ENCODE results near the gene FAM114A1.
A peak's percentile ranks its signal among the peaks of the same experiment; 100 is the strongest.

The FAM114A1 gene

DNA sequence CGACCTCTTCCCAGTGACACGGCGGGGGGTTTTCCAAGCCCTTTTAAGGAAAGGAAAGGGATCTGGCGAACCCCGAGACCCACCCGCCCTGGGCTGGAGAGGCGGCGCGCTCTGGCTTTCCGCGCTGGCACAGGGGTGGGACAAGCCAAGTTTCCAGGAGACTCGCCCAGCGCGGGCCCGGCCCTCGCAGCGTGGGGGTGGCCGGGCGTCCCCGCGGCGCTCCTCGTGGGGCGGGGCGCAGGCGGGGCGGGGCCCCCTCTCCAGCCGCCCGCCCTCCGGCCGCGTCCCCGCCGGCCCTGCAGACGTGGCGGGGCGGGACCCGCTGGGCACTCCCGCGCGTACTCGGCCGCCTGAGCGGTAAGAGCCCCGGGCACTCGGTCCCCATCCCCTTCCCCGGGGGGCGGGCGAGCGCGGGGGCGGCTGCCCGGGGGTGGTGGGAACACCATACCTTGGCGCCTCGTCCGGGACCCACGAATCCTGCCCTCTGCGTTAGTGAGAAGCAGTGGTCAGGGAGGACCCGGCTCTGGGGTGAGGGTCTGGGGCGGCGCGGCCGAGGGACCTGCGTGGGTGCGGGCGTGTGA is at the start of gene FAM114A1:
Gene FAM114A1, plus strand, starts transcription at position 329 of the 581 bp plus-strand sequence. CDS start 10,273 bp downstream, outside the sequence.
- H3K27ac Mint-ChIP-seq: peak within 1 kb of the TSS; percentile 68
- no peaks in the 10 kb centered on the region for H3K9me3 Mint-ChIP-seq
- H3K4me3 Mint-ChIP-seq: peak within 1 kb of the TSS; percentile 82
- H3K27me3 Mint-ChIP-seq: peaks cover 14% of the 10 kb centered on the region
- peaks cover 26% of the 10 kb centered on the region for H3K4me1 Mint-ChIP-seq
- no peaks in the 10 kb centered on the region for H3K36me3 Mint-ChIP-seq

DNA sequence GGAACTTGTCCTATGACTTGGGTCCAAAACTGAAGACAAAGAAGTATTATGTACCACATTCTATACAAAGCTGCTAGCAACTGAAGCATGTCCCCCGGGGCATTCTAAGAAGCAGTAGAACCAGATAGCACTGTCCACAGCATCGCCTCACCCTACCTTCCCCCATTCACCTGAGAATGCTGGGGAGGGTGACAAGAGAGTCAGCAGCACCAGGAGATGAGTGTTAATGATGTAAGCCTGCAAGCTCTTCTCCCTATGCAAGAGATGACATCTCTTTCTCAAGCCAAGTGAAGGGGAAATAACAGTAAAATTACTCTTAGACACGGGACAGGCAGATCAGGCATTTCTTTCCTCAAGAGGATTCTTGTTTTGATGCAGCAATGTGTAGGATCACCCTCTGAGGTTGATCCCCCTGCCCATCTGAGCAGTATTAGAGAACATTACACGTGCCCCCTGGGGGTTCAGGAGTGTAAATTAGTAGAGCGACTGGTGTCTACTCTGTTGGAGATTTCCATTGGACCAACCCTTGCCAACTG is 49.1 kb upstream of the FAM114A1 start:
- no peak overlapping the region for H3K27ac Mint-ChIP-seq
- peaks cover 7% of the 10 kb centered on the region for H3K36me3 Mint-ChIP-seq
- no peak overlapping the region for H3K4me3 Mint-ChIP-seq
- H3K9me3 Mint-ChIP-seq: peaks cover 13% of the 10 kb centered on the region
- H3K27me3 Mint-ChIP-seq: no peaks in the 10 kb centered on the region
- H3K4me1 Mint-ChIP-seq: peaks cover 19% of the 10 kb centered on the region

DNA sequence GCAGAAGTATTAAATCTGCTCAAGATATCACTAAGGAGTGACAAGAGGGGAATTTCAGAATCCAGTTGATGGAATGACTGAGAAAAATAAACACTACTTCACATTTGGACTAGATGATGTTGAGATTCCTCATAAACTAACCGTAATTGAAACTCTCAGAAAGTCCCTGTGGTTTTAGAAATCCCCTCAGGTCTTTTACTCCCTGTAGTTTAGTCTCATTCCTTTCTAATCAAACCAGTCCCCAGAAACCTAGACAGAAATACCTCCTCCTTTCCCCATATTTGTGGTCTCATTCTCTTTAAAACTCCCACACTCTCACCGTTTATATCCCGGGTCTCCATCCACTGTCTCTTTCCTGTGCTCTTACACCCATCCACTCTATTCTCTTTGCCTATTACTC is 48.0 kb upstream of the FAM114A1 start:
- peaks cover 19% of the 10 kb centered on the region for H3K4me1 Mint-ChIP-seq
- peaks cover 5% of the 10 kb centered on the region for H3K36me3 Mint-ChIP-seq
- no peaks in the 10 kb centered on the region for H3K27me3 Mint-ChIP-seq
- H3K9me3 Mint-ChIP-seq: peaks cover 8% of the 10 kb centered on the region
- peak overlapping the region; percentile 5 for H3K27ac Mint-ChIP-seq
- no peak overlapping the region for H3K4me3 Mint-ChIP-seq

GRCh38 chr4:38820329-38821061 is 47.1 kb upstream of the FAM114A1 start:
- H3K4me3 Mint-ChIP-seq: no peak overlapping the region
- peaks cover 5% of the 10 kb centered on the region for H3K36me3 Mint-ChIP-seq
- peaks cover 5% of the 10 kb centered on the region for H3K9me3 Mint-ChIP-seq
- H3K27ac Mint-ChIP-seq: no peak overlapping the region
- H3K4me1 Mint-ChIP-seq: peaks cover 19% of the 10 kb centered on the region
- no peaks in the 10 kb centered on the region for H3K27me3 Mint-ChIP-seq

- Mint-ChIP-seq H3K27me3 (no peaks in the 10 kb centered on the region), H3K27ac (no peak overlapping the region), H3K4me3 (no peak overlapping the region), H3K36me3 (peaks cover 5% of the 10 kb centered on the region), H3K9me3 (peaks cover 5% of the 10 kb centered on the region), H3K4me1 (peaks cover 19% of the 10 kb centered on the region)
Observed at GRCh38 chr4:38821739-38822138, 45.9 kb upstream of the FAM114A1 start.

DNA sequence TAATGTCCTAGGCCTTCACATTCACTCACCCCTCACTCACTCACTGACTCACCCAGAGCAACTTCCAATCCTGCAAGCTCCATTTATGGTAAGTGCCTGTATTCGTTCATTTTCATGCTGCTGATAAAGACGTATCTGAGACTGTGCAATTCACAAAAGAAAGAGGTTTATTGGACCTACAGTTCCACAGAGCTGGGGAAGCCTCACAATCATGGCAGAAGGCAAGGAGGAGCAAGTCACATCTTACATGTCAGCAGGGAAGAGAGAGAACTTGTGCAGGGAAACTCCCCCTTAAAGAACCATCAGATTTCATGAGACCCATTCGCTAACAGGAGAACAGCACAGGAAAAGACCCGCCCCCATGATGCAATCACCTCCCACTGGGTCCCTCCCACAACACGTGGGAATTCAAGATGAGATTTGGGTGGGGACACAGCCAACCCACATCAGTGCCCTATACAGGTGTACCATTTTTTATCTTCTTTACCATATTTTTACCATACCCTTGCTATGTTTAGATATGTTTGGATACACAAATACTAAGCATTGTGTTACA is 44.8 kb upstream of the FAM114A1 start:
- H3K27me3 Mint-ChIP-seq: no peaks in the 10 kb centered on the region

DNA sequence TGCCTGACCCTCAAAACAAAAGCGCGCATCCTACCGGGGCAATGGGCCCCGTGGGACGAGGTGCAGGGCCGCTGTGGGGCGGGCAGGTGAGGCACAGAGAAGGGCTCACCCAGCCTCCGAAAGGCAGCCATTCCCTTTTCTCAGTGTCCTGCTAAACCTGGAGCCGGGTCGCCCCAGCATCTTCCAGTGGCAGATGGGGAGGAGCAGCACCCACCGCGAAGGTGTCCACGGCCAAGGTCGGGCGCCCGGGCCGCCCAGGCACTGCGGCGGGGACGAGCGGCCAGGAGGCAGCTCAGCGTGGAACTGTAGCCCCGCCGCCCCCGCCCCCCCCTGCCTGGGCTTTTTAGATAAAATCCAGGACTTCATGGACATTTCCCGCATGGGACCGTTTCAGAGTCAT is 43.8 kb upstream of the FAM114A1 start:
- H3K4me1 Mint-ChIP-seq: peaks cover 19% of the 10 kb centered on the region
- no peaks in the 10 kb centered on the region for H3K27me3 Mint-ChIP-seq
- H3K36me3 Mint-ChIP-seq: peaks cover 5% of the 10 kb centered on the region
- peaks cover 5% of the 10 kb centered on the region for H3K9me3 Mint-ChIP-seq
- no peak overlapping the region for H3K4me3 Mint-ChIP-seq
- H3K27ac Mint-ChIP-seq: no peak overlapping the region

More for the DNA sequence above, 44.8 kb upstream of the FAM114A1 start:
- Mint-ChIP-seq H3K4me3 (no peak overlapping the region), H3K36me3 (peaks cover 5% of the 10 kb centered on the region), H3K4me1 (peaks cover 19% of the 10 kb centered on the region), H3K27ac (no peak overlapping the region), H3K9me3 (peaks cover 5% of the 10 kb centered on the region)

DNA sequence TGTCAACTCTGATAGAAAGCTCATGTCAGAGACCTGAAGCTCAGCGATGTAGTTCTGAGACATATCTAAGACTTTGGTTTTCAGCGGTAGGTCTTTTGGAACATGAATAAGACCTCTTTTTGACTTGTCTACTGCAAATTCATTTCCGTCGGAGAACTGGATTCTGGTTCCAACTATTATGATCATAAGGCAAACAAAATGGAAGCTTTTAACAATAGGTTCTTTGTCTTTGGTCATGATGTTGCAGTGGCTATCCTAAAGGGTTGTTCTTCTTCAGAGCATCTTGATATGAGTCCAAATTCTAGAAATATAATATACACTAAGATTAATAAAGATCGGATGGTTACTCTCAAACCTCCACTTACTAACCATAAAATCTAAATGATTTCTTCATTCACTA is 38.4 kb upstream of the FAM114A1 start:
- Mint-ChIP-seq H3K4me3 (no peak overlapping the region), H3K9me3 (no peaks in the 10 kb centered on the region), H3K27ac (no peak overlapping the region), H3K27me3 (no peaks in the 10 kb centered on the region), H3K36me3 (no peaks in the 10 kb centered on the region), H3K4me1 (no peaks in the 10 kb centered on the region)

DNA sequence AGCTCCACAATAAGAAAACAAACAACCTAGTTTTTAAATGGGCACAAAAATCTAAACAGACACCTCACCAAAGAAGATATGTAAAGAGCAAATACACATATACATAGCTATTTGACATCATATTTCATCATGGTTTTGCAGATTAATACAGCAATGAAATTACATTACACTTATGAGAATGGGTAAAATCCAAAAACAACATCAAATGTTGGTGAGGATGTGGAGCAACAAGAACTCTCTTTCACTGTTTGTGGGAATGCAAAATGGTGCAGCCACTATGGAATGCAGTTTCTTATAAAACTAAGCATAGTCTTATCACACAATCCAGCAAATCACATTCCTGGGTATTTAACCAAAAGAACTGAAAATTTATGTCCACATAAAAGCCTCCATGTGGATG is 36.0 kb upstream of the FAM114A1 start:
- Mint-ChIP-seq H3K4me3 (no peak overlapping the region), H3K9me3 (peaks cover 4% of the 10 kb centered on the region), H3K4me1 (peaks cover 7% of the 10 kb centered on the region), H3K27ac (no peak overlapping the region), H3K36me3 (peaks cover 4% of the 10 kb centered on the region), H3K27me3 (no peaks in the 10 kb centered on the region)

DNA sequence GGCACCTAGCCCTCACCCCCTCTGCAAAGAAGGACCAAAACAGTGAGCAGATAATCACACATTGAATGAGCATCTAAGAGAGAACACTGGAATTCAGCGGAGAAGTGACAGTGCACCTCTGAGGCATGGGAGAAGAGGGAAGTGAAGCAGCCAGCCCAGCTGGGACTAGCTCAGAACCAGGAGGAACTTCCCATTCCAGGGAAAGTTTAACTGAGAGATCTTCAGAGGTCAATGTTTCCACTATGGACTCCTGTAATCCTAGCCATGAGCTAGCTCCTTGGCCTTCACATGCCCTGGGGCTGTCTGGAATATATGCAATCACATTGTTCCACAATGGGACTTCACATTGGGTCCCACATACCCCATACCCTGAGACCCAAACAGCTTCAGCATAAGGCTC is 35.4 kb upstream of the FAM114A1 start:
- Mint-ChIP-seq H3K4me3 (no peak overlapping the region), H3K9me3 (peaks cover 4% of the 10 kb centered on the region), H3K36me3 (peaks cover 4% of the 10 kb centered on the region), H3K27me3 (no peaks in the 10 kb centered on the region), H3K27ac (peak overlapping the region; percentile 41), H3K4me1 (peaks cover 12% of the 10 kb centered on the region)

GRCh38 chr4:38832624-38833528 is 34.7 kb upstream of the FAM114A1 start:
- Mint-ChIP-seq H3K27me3 (no peaks in the 10 kb centered on the region), H3K36me3 (peaks cover 4% of the 10 kb centered on the region), H3K4me1 (peaks cover 19% of the 10 kb centered on the region), H3K9me3 (peaks cover 4% of the 10 kb centered on the region), H3K27ac (peak overlapping the region; percentile 0), H3K4me3 (no peak overlapping the region)

DNA sequence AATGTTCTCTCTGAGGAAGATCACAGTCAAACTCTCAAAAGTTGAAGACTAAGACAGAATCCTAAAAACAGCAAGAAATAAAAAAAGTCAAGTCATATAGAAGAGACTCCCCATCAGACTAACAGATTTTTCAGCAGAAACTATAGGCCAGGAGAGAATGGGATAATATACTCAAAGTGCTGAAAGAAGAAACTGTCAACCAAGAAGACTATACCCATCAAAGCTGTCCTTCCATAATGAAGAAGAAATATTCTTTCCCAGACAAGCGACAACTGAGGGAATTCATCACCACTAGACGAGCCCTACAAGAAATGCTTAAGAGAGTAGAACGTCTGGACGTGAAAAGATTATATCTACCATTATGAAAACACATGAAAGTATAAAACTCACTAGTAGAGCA is 33.0 kb upstream of the FAM114A1 start:
- H3K27ac Mint-ChIP-seq: no peak overlapping the region
- peaks cover 28% of the 10 kb centered on the region for H3K4me1 Mint-ChIP-seq
- H3K9me3 Mint-ChIP-seq: peaks cover 4% of the 10 kb centered on the region
- H3K27me3 Mint-ChIP-seq: no peaks in the 10 kb centered on the region
- H3K36me3 Mint-ChIP-seq: peaks cover 4% of the 10 kb centered on the region
- no peak overlapping the region for H3K4me3 Mint-ChIP-seq

DNA sequence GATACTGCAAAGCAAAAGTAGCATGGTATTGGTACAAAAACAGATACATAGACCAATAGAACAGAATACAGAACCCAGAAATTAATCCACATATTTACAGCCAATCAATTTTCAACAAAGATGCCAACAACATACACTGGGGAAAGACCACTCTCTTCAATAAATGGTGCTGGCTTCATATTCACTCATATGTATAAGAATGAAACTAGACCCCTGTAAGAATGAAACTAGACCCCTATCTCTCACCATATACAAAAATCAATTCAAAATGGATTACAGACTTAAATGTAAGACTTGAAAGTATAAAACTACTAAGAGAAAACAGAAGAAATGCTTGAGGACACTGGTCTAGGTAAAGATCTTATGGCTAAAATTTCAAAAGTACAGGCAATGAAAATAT is 30.3 kb upstream of the FAM114A1 start:
- Mint-ChIP-seq H3K27ac (peak overlapping the region; percentile 30), H3K9me3 (peaks cover 4% of the 10 kb centered on the region), H3K36me3 (peaks cover 4% of the 10 kb centered on the region), H3K4me3 (peak overlapping the region; percentile 49), H3K4me1 (peaks cover 28% of the 10 kb centered on the region), H3K27me3 (no peaks in the 10 kb centered on the region)

- Mint-ChIP-seq H3K4me3 (peak overlapping the region; percentile 49), H3K36me3 (peaks cover 4% of the 10 kb centered on the region), H3K4me1 (peaks cover 28% of the 10 kb centered on the region), H3K9me3 (peaks cover 4% of the 10 kb centered on the region), H3K27me3 (no peaks in the 10 kb centered on the region), H3K27ac (peak overlapping the region; percentile 30)
Observed at GRCh38 chr4:38837849-38838248, 29.8 kb upstream of the FAM114A1 start.

DNA sequence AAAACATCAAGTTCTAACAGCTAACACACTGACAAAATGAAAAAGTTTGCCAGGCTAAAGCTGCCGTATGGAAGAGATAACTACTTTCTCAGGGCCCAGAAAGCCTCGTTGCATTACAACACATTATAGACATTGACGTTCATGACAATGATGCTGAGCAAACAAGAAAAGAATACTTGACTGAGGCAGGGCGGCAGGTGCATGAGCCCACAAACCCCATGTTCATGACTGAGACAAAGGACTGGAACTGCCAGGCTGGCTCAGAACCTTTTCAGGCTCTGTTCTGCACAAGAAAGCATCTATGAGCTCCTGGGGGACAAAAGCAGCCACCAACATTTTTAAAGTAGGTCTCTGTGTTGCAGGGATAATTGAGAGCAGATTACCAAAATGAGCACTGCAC is 24.6 kb upstream of the FAM114A1 start:
- Mint-ChIP-seq H3K4me3 (no peak overlapping the region), H3K27ac (no peak overlapping the region), H3K36me3 (no peaks in the 10 kb centered on the region), H3K9me3 (no peaks in the 10 kb centered on the region), H3K27me3 (no peaks in the 10 kb centered on the region), H3K4me1 (peaks cover 8% of the 10 kb centered on the region)
